Measurements from ENCODE around the gene GNB1.

DNA sequence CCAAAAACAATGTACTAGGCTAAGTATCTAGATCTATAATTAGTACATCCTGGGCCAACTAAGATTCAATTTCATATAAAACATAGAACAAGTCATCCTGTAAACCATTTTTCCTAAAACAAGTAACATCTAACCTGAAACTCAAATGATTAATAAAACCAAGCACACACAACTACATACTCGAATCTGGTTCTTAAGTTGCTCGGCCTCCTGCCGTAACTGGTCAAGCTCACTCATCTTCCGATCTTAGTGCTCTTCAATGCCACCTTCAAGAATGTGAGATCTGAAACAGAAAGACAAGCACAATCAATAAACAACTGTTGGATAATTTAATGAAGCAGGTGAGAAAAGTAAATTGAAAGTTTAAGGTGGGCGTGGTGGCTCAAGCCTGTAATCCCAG is 65.7 kb downstream of the GNB1 start:
- TF ChIP-seq EZH2phosphoT487 (IDR thresholded peaks at IDR 0.05; ENCODE audit: borderline replicate concordance, low read depth) (no peak), RAD21 (IDR thresholded peaks at IDR 0.05; ENCODE audit: low read length) (no peak), MEF2A (IDR thresholded peaks at IDR 0.05; ENCODE audit: borderline replicate concordance, low read depth) (no peak), TAF1 (IDR thresholded peaks at IDR 0.05; ENCODE audit: borderline replicate concordance, low read depth, low read length) (no peak), EP300 (IDR thresholded peaks at IDR 0.05; ENCODE audit: borderline replicate concordance in 1 of 2, low read depth in 1 of 2, low read length in 1 of 2) (no peak), FOXJ3 (CRISPR knock-in tag; IDR thresholded peaks at IDR 0.05) (no peak), CHD2 (IDR thresholded peaks at IDR 0.05; ENCODE audit: low read length, partially characterized antibody) (no peak), YY1 (IDR thresholded peaks at IDR 0.05; ENCODE audit: low read depth) (no peak)
- TF ChIP-seq, protein P1, sequence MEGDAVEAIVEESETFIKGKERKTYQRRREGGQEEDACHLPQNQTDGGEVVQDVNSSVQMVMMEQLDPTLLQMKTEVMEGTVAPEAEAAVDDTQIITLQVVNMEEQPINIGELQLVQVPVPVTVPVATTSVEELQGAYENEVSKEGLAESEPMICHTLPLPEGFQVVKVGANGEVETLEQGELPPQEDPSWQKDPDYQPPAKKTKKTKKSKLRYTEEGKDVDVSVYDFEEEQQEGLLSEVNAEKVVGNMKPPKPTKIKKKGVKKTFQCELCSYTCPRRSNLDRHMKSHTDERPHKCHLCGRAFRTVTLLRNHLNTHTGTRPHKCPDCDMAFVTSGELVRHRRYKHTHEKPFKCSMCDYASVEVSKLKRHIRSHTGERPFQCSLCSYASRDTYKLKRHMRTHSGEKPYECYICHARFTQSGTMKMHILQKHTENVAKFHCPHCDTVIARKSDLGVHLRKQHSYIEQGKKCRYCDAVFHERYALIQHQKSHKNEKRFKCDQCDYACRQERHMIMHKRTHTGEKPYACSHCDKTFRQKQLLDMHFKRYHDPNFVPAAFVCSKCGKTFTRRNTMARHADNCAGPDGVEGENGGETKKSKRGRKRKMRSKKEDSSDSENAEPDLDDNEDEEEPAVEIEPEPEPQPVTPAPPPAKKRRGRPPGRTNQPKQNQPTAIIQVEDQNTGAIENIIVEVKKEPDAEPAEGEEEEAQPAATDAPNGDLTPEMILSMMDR (IDR thresholded peaks at IDR 0.05), result no peak
- TF ChIP-seq, protein P2, sequence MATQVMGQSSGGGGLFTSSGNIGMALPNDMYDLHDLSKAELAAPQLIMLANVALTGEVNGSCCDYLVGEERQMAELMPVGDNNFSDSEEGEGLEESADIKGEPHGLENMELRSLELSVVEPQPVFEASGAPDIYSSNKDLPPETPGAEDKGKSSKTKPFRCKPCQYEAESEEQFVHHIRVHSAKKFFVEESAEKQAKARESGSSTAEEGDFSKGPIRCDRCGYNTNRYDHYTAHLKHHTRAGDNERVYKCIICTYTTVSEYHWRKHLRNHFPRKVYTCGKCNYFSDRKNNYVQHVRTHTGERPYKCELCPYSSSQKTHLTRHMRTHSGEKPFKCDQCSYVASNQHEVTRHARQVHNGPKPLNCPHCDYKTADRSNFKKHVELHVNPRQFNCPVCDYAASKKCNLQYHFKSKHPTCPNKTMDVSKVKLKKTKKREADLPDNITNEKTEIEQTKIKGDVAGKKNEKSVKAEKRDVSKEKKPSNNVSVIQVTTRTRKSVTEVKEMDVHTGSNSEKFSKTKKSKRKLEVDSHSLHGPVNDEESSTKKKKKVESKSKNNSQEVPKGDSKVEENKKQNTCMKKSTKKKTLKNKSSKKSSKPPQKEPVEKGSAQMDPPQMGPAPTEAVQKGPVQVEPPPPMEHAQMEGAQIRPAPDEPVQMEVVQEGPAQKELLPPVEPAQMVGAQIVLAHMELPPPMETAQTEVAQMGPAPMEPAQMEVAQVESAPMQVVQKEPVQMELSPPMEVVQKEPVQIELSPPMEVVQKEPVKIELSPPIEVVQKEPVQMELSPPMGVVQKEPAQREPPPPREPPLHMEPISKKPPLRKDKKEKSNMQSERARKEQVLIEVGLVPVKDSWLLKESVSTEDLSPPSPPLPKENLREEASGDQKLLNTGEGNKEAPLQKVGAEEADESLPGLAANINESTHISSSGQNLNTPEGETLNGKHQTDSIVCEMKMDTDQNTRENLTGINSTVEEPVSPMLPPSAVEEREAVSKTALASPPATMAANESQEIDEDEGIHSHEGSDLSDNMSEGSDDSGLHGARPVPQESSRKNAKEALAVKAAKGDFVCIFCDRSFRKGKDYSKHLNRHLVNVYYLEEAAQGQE (IDR thresholded peaks at IDR 0.05; ENCODE audit: low read depth, low read length), result no peak
